SK-N-SH (cell line): ENCODE measurements around the gene MT1H. TPM values are rescaled to one million over a fixed set of nuclear protein-coding genes. Genes with fewer than 3 reads are reported as not detected.
A peak's percentile ranks its signal among the peaks of the same experiment; 100 is the strongest.

Experiments used
- CTCF ChIA-PET: fragments of 300-600, 350-600 bp; formaldehyde crosslinking; extraction: SDS; loops from one replicate; lab custom pipeline; 2021; lab: Yijun Ruan, JAX
- POLR2A ChIA-PET: fragments of 350-600 bp; sonication (Branson Sonifier 250); formaldehyde crosslinking; extraction: SDS; loops from one replicate; lab custom pipeline; 2020; ENCODE audit warnings: antibody characterized with exemption, inconsistent platforms; lab: Yijun Ruan, JAX
- DNase-seq: peaks from one replicate; pipeline ENCODE4 v3.0.0; 2012
- H2AFZ ChIP-seq: fragments of 200-600 bp; sonication (generic); 2 replicates; pipeline ENCODE4 v1.8.1; 2016; ENCODE audit warnings: antibody characterized with exemption, mild to moderate bottlenecking, low read depth
- H3F3A ChIP-seq: fragments of 200-600 bp; sonication (generic); replicated peaks from 2 replicates; pipeline ENCODE3; 2016; ENCODE audit warnings: antibody characterized with exemption, mild to moderate bottlenecking; ENCODE audit not compliant: insufficient read depth
- H3K27ac ChIP-seq, 2 experiments: fragments of 200-500 bp in 1 of 2; fragments of 200-600 bp in 1 of 2; sonication (Bioruptor generic) in 1 of 2; sonication (generic), shearing (Covaris generic) in 1 of 2; 2 replicates each; pipeline versions ENCODE4 v1.5.1 to v1.6.1; 2014 to 2016; ENCODE audit warnings: low read depth in 2 of 2, inconsistent platforms in 1 of 2, low read length in 1 of 2, mild to moderate bottlenecking in 1 of 2, mixed read lengths in 1 of 2
- H3K27me3 ChIP-seq: fragments of 200-600 bp; sonication (generic), shearing (Covaris generic); 2 replicates; pipeline ENCODE4 v1.6.1; 2016; ENCODE audit warnings: mixed run types; ENCODE audit not compliant: insufficient read depth
- H3K36me3 ChIP-seq, 2 experiments: fragments of 200-500 bp in 1 of 2; fragments of 200-600 bp in 1 of 2; sonication (Bioruptor generic) in 1 of 2; sonication (generic) in 1 of 2; replicated peaks in 1 of 2; 2 replicates each; pipeline versions ENCODE3 to v1.5.1; 2014 to 2016; ENCODE audit warnings: low read length in 1 of 2, mild to moderate bottlenecking in 1 of 2; ENCODE audit not compliant: insufficient read depth in 2 of 2, control insufficient read depth in 1 of 2
- H3K4me1 ChIP-seq, 2 experiments: fragments of 200-500 bp in 1 of 2; fragments of 200-600 bp in 1 of 2; sonication (Bioruptor generic) in 1 of 2; sonication (generic), shearing (Covaris generic) in 1 of 2; 2 replicates each; pipeline versions ENCODE4 v1.5.1 to v1.6.1; 2014 to 2016; ENCODE audit warnings: low read depth in 1 of 2, low read length in 1 of 2, mixed run types in 1 of 2; ENCODE audit not compliant: insufficient read depth in 2 of 2, control insufficient read depth in 1 of 2
- H3K4me2 ChIP-seq: fragments of 200-600 bp; sonication (generic), shearing (Covaris generic); 2 replicates; pipeline ENCODE4 v1.6.1; 2017; ENCODE audit warnings: mixed run types
- H3K4me3 ChIP-seq, 2 experiments: fragments of 200-500 bp in 1 of 2; fragments of 200-600 bp in 1 of 2; sonication (Bioruptor generic) in 1 of 2; sonication (generic), shearing (Covaris generic) in 1 of 2; 2 replicates each; pipeline versions ENCODE4 v1.5.1 to v1.8.1; 2014 to 2016; ENCODE audit warnings: low read depth in 2 of 2, inconsistent platforms in 1 of 2, low read length in 1 of 2, mild to moderate bottlenecking in 1 of 2, mixed read lengths in 1 of 2, moderate library complexity in 1 of 2
- H3K79me2 ChIP-seq: fragments of 200-600 bp; sonication (generic); 2 replicates; pipeline ENCODE4 v1.8.1; 2017; ENCODE audit warnings: mild to moderate bottlenecking; ENCODE audit not compliant: insufficient read depth
- H3K9ac ChIP-seq: fragments of 200-600 bp; sonication (generic); 2 replicates; pipeline ENCODE4 v1.6.1; 2017; ENCODE audit warnings: mixed run types
- H3K9me2 ChIP-seq: fragments of 200-600 bp; sonication (generic); 2 replicates; pipeline ENCODE4 v1.6.1; 2017; ENCODE audit warnings: mixed run types
- H3K9me3 ChIP-seq: fragments of 200-600 bp; sonication (generic); 2 replicates; pipeline ENCODE4 v1.6.1; 2017; ENCODE audit warnings: mixed run types, mild to moderate bottlenecking, moderate library complexity
- H4K20me1 ChIP-seq: fragments of 200-600 bp; sonication (generic); 2 replicates; pipeline ENCODE4 v1.6.1; 2017; ENCODE audit warnings: mild to moderate bottlenecking, mixed run types; ENCODE audit not compliant: insufficient read depth
- CHD2 ChIP-seq: fragments of 150-350 bp; IDR thresholded peaks from 2 replicates; pipeline ENCODE4 v1.6.1; 2018; ENCODE audit warnings: low read length; ENCODE audit not compliant: partially characterized antibody
- CTCF ChIP-seq: fragments of 200-600 bp; sonication (generic); IDR thresholded peaks from 2 replicates; pipeline ENCODE4 v1.6.1; 2017; ENCODE audit warnings: antibody characterized with exemption, mild to moderate bottlenecking, moderate library complexity
- ELF1 ChIP-seq: IDR thresholded peaks from 2 replicates; pipeline ENCODE4 v1.4.0; 2012
- EP300 ChIP-seq, 2 experiments: IDR thresholded peaks; 2 replicates each; pipeline versions ENCODE4 v1.4.0 to v1.6.1; 2012; ENCODE audit warnings: borderline replicate concordance in 1 of 2, low read depth in 1 of 2, low read length in 1 of 2
- FOSL2 ChIP-seq: IDR thresholded peaks from 2 replicates; pipeline ENCODE4 v1.4.0; 2012; ENCODE audit warnings: low read depth, mild to moderate bottlenecking, moderate library complexity, borderline replicate concordance
- FOXM1 ChIP-seq: IDR thresholded peaks from 2 replicates; pipeline ENCODE4 v1.4.0; 2012; ENCODE audit warnings: low read depth, mild to moderate bottlenecking
- GABPA ChIP-seq: IDR thresholded peaks from 2 replicates; pipeline ENCODE4 v1.4.0; 2012; ENCODE audit warnings: low read depth, mild to moderate bottlenecking
- GATA2 ChIP-seq: sonication (generic); formaldehyde crosslinking; IDR thresholded peaks from 2 replicates; pipeline ENCODE4 v1.5.0; 2020; ENCODE audit warnings: mild to moderate bottlenecking, missing genetic modification reagents
- IRF3 ChIP-seq: fragments of 150-350 bp; IDR thresholded peaks from 2 replicates; pipeline ENCODE4 v1.6.1; 2016; ENCODE audit warnings: mild to moderate bottlenecking, low read depth, low read length
- MEF2A ChIP-seq: IDR thresholded peaks from 2 replicates; pipeline ENCODE4 v1.4.0; 2012; ENCODE audit warnings: low read depth, borderline replicate concordance
- NFIC ChIP-seq: IDR thresholded peaks from 2 replicates; pipeline ENCODE4 v1.4.0; 2012; ENCODE audit warnings: borderline replicate concordance
- POLR2AphosphoS5 ChIP-seq: IDR thresholded peaks from 2 replicates; pipeline ENCODE4 v1.6.1; 2012; ENCODE audit warnings: low read depth, low read length
- RAD21 ChIP-seq: IDR thresholded peaks from 2 replicates; pipeline ENCODE4 v1.6.1; 2012; ENCODE audit warnings: mild to moderate bottlenecking, low read length
- RCOR1 ChIP-seq: fragments of 150-350 bp; IDR thresholded peaks from 2 replicates; pipeline ENCODE4 v1.6.1; 2017; ENCODE audit warnings: antibody characterized with exemption, low read length
- RFX5 ChIP-seq: IDR thresholded peaks from 2 replicates; pipeline ENCODE4 v1.6.1; 2012; ENCODE audit warnings: mild to moderate bottlenecking, improper control_type of control experiment, low read length
- RXRA ChIP-seq: IDR thresholded peaks from 2 replicates; pipeline ENCODE4 v1.4.0; 2012; ENCODE audit warnings: low read depth, mild to moderate bottlenecking, borderline replicate concordance
- TAF1 ChIP-seq: IDR thresholded peaks from 2 replicates; pipeline ENCODE4 v1.6.1; 2012; ENCODE audit warnings: low read depth, mild to moderate bottlenecking, low read length, moderate library complexity, borderline replicate concordance
- TCF12 ChIP-seq: IDR thresholded peaks from 2 replicates; pipeline ENCODE4 v1.4.0; 2012
- USF2 ChIP-seq: fragments of 150-350 bp; IDR thresholded peaks from 2 replicates; pipeline ENCODE4 v1.6.1; 2017; ENCODE audit warnings: antibody characterized with exemption, low read length, low read depth, borderline replicate concordance
- YY1 ChIP-seq: IDR thresholded peaks from 2 replicates; pipeline ENCODE4 v1.4.0; 2012; ENCODE audit warnings: low read depth, mild to moderate bottlenecking
- WGBS: methylation state at CpG from one replicate; pipeline ENCODE4 v1.1.6; 2017; ENCODE audit warnings: low lambda C conversion rate; 5-methylcytosine and 5-hydroxymethylcytosine counted together
- polyA plus RNA-seq, 3 experiments: library from polyadenylated mRNA; depleted of rRNA; stranded (reverse); fragments of >200 nt; gene quantifications; 2 replicates each; pipeline ENCODE4 v1.2.3, GENCODE V29; 2012
- TF ChIP-seq, protein P1 (sequence below): IDR thresholded peaks from 2 replicates; pipeline ENCODE4; 2012

The MT1H gene
- polyA plus RNA-seq, 1 of the 3 experiments (the other 2 are of a cell fraction), result not detected

- TF ChIP-seq IRF3, result no peak
- TF ChIP-seq YY1, result no peak
These were observed 36.1 kb upstream of the MT1H start (continued) for GRCh38 chr16:56633535-56633934.

GRCh38 chr16:56634715-56635440 is 34.7 kb upstream of the MT1H start:
- WGBS, result 30% methylated on average over 36 of the region's 47 CpGs
- ChIA-PET CTCF (interaction anchor here (0.7 to 1.1 kb wide), 2 partner anchors 48 to 68 kb away, joined by 3 read pairs; no protein-coding TSS in a partner anchor), POLR2A (no interaction called here)
- H3K4me1 ChIP-seq, result peaks cover 0 to 15% of the 10 kb centered on the region in 2 experiments; a peak in 1 of 4 replicates
- no peaks in the 10 kb centered on the region for H3K36me3 ChIP-seq
- H3K4me2 ChIP-seq, result peak overlapping the region; percentile 50
- H4K20me1 ChIP-seq, result no peaks in the 10 kb centered on the region
- no peak overlapping the region for H2AFZ ChIP-seq
- H3K27ac ChIP-seq, result no peak overlapping the region
- TF ChIP-seq TCF12, result no peak
- TF ChIP-seq CHD2, result no peak
- TF ChIP-seq NFIC, result no peak
- no peak for TF ChIP-seq POLR2AphosphoS5
- TF ChIP-seq RFX5, result no peak
- no peak for TF ChIP-seq GATA2 (CRISPR knock-in tag)
- no peak for TF ChIP-seq USF2
- peak; percentile 53 for DNase-seq
- H3K9ac ChIP-seq, result no peak overlapping the region
- no peaks in the 10 kb centered on the region for H3K79me2 ChIP-seq
- H3K9me2 ChIP-seq, result no peaks in the 10 kb centered on the region
- peak overlapping the region; percentile 35 to 37; a peak in 3 of 4 replicates for H3K4me3 ChIP-seq
- no peaks in the 10 kb centered on the region for H3K9me3 ChIP-seq
- H3F3A ChIP-seq, result no peaks in the 10 kb centered on the region
- peaks cover 31% of the 10 kb centered on the region; the same call in 1 of the 2 replicates for H3K27me3 ChIP-seq

DNA sequence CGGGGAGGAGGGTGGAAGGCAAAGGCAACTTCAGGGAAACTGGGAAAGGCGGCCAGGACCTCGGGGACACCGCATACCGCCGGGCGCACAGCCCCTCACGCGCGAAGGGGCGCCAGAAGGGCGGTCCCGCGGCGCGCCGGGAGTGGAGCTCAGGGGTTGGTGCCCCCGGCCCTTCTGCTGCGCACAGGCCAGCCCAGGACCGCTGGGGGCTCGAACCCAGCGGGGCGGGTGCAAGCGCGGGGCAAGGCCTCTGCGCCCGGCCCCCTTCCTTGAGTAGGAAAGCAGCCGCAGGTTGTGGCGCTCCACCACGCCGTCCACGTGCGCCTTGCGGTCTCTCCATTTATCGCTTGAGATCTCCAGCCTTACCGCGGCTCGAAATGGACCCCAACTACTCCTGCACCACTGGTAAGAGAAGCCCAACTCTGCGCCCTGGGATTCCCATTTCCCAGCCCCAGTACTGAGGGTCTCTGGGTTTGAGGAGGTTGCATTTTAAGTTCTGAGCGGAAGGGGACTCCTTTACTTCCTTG is 34.1 kb upstream of the MT1H start:
- H3K4me3 ChIP-seq, result peak overlapping the region in 1 of 2 experiments; percentile 37; a peak in 2 of 4 replicates
- H3K9me2 ChIP-seq, result no peaks in the 10 kb centered on the region
- H2AFZ ChIP-seq, result no peak overlapping the region
- POLR2A ChIA-PET, result no interaction called here
- no peak overlapping the region for H3K9ac ChIP-seq
- H3K4me1 ChIP-seq, result peaks cover 0 to 11% of the 10 kb centered on the region in 2 experiments; a peak in 1 of 4 replicates
- no peaks in the 10 kb centered on the region for H3F3A ChIP-seq
- H3K27me3 ChIP-seq, result peaks cover 31% of the 10 kb centered on the region; the same call in 1 of the 2 replicates
- no peaks in the 10 kb centered on the region for H4K20me1 ChIP-seq
- H3K9me3 ChIP-seq, result no peaks in the 10 kb centered on the region
- CTCF ChIA-PET, result interaction anchor here (0.7 to 2.1 kb wide), 3 partner anchors 32 to 67 kb away, joined by 3 to 6 read pairs (median 3); no protein-coding TSS in a partner anchor
- no peak overlapping the region for H3K27ac ChIP-seq
- WGBS, result 30% methylated on average over 21 of the region's 40 CpGs
- H3K79me2 ChIP-seq, result no peaks in the 10 kb centered on the region
- no peaks in the 10 kb centered on the region for H3K36me3 ChIP-seq
- DNase-seq, result peak; percentile 55
- H3K4me2 ChIP-seq, result peak overlapping the region; percentile 50
- no peak for TF ChIP-seq TAF1
- TF ChIP-seq ELF1, result no peak
- no peak for TF ChIP-seq RAD21
- no peak for TF ChIP-seq RCOR1
- no peak for TF ChIP-seq EP300 (IDR thresholded peaks at IDR 0.05; ENCODE audit: borderline replicate concordance in 1 of 2, low read depth in 1 of 2, low read length in 1 of 2)
- TF ChIP-seq CTCF, result no peak
- no peak for TF ChIP-seq GATA2 (CRISPR knock-in tag)
- no peak for TF ChIP-seq FOXM1
- no peak for TF ChIP-seq RXRA
- no peak for TF ChIP-seq FOSL2
- TF ChIP-seq CHD2, result no peak
- TF ChIP-seq MEF2A, result no peak
- no peak for TF ChIP-seq GABPA
- TF ChIP-seq, protein P1, sequence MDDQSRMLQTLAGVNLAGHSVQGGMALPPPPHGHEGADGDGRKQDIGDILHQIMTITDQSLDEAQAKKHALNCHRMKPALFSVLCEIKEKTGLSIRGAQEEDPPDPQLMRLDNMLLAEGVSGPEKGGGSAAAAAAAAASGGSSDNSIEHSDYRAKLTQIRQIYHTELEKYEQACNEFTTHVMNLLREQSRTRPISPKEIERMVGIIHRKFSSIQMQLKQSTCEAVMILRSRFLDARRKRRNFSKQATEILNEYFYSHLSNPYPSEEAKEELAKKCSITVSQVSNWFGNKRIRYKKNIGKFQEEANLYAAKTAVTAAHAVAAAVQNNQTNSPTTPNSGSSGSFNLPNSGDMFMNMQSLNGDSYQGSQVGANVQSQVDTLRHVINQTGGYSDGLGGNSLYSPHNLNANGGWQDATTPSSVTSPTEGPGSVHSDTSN, result no peak
